SK-N-DZ (cell line): Measurements from ENCODE around the gene ENO2.

Experiments
- DNase-seq: peaks from one replicate; pipeline ENCODE4 v3.0.0-alpha.2; 2015; ENCODE audit warnings: low spot score

The ENO2 gene

GRCh38 chr12:6912164-6912935 lies 2.0 kb upstream of the ENO2 start:
- no peak for DNase-seq

GRCh38 chr12:6914947-6915788 lies 788 bp downstream of the ENO2 start:
- peak; percentile 96 for DNase-seq

- DNase-seq = no peak
Measured at GRCh38 chr12:6915789-6916285, 1.5 kb downstream of the ENO2 start.

GRCh38 chr12:6916426-6917200 lies 2.2 kb downstream of the ENO2 start:
- no peak for DNase-seq

GRCh38 chr12:6917491-6918231 lies 3.3 kb downstream of the ENO2 start:
- no peak for DNase-seq

GRCh38 chr12:6919588-6919987 lies 5.2 kb downstream of the ENO2 start:
- no peak for DNase-seq

GRCh38 chr12:6921539-6921938 lies 7.2 kb downstream of the ENO2 start:
- DNase-seq = no peak

- DNase-seq = no peak
Measured at GRCh38 chr12:6921996-6922946, 7.9 kb downstream of the ENO2 start.

- DNase-seq = no peak
Measured at GRCh38 chr12:6923003-6923732, 8.8 kb downstream of the ENO2 start.

GRCh38 chr12:6923851-6924250 lies 9.5 kb downstream of the ENO2 start:
- DNase-seq = no peak

- no peak for DNase-seq
Measured at GRCh38 chr12:6925239-6925539, 10.8 kb downstream of the ENO2 start.

GRCh38 chr12:6925540-6926279 lies 11.3 kb downstream of the ENO2 start:
- no peak for DNase-seq

- peak; percentile 86 for DNase-seq
Measured at GRCh38 chr12:6927379-6928021, 13.1 kb downstream of the ENO2 start, which contains the start of gene ATN1. Gene ATN1, plus strand, starts transcription at chr12:6927959. Its CDS starts 6,043 bp downstream, at chr12:6934002.

- DNase-seq = no peak
Measured at GRCh38 chr12:6928022-6928702, 13.8 kb downstream of the ENO2 start.

- no peak for DNase-seq
Measured at GRCh38 chr12:6928703-6929407, 14.5 kb downstream of the ENO2 start.

- DNase-seq = no peak
Measured at GRCh38 chr12:6929466-6930452, 15.4 kb downstream of the ENO2 start.
